Fibroblast of the aortic adventitia (primary cell): Measurements from ENCODE around the gene TIAM1. TPM values are rescaled to one million over a fixed set of nuclear protein-coding genes. Genes with fewer than 3 reads are reported as not detected.
A peak's percentile ranks its signal among the peaks of the same experiment; 100 is the strongest.

Experiments used
- DNase-seq: peaks from one replicate; pipeline ENCODE4 v3.0.0-alpha.2; 2010; ENCODE audit warnings: low read depth
- H3K4me3 ChIP-seq: 2 replicates; pipeline ENCODE4 v1.5.1; 2011; ENCODE audit warnings: low read depth, mild to moderate bottlenecking, control low read depth, low read length, moderate library complexity
- CTCF ChIP-seq: IDR thresholded peaks from 2 replicates; pipeline ENCODE4 v1.5.1; 2011; ENCODE audit warnings: mild to moderate bottlenecking, low read length, control low read depth, inconsistent platforms; ENCODE audit not compliant: insufficient read depth
- total RNA-seq: library from RNA; depleted of rRNA; stranded (reverse); fragments of >200 nt; gene quantifications from 2 replicates; pipeline ENCODE4 v1.2.3, GENCODE V29; 2012; ENCODE audit warnings: low replicate concordance

The TIAM1 gene
- total RNA-seq, 1 donor = 15.1 TPM

- H3K4me3 ChIP-seq = no peak overlapping the region
- DNase-seq = peak; percentile 15
- TF ChIP-seq CTCF = no peak
Observed at GRCh38 chr21:31158789-31159581, 185.1 kb downstream of the TIAM1 start.

GRCh38 chr21:31157756-31158155 is 186.3 kb downstream of the TIAM1 start:
- TF ChIP-seq CTCF = no peak
- H3K4me3 ChIP-seq = no peak overlapping the region
- no peak for DNase-seq

- no peak for TF ChIP-seq CTCF
- no peak for DNase-seq
- H3K4me3 ChIP-seq = no peak overlapping the region
Observed at GRCh38 chr21:31156662-31157061, 187.4 kb downstream of the TIAM1 start.

- no peak overlapping the region for H3K4me3 ChIP-seq
- TF ChIP-seq CTCF = no peak
- no peak for DNase-seq
Observed at GRCh38 chr21:31156169-31156568, 187.9 kb downstream of the TIAM1 start.

- no peak for TF ChIP-seq CTCF
Observed at GRCh38 chr21:31151156-31152045, 192.7 kb downstream of the TIAM1 start.

GRCh38 chr21:31145274-31145673 is 198.8 kb downstream of the TIAM1 start:
- DNase-seq = no peak
- no peak for TF ChIP-seq CTCF
- H3K4me3 ChIP-seq = no peak overlapping the region

More at GRCh38 chr21:31151156-31152045, 192.7 kb downstream of the TIAM1 start:
- no peak for DNase-seq
- no peak overlapping the region for H3K4me3 ChIP-seq
